Endothelial cell (in vitro differentiated cells): Measurements from ENCODE around the gene KRT17. TPM values are rescaled to one million over a fixed set of nuclear protein-coding genes. Genes with fewer than 3 reads are reported as not detected.

Experiments
- DNase-seq: peaks from one replicate; pipeline ENCODE4 v3.0.0; 2021; ENCODE audit warnings: low spot score
- H3K27ac Mint-ChIP-seq: one replicate; pipeline ENCODE4 v1.8.0; 2021; ENCODE audit warnings: mixed read lengths, inconsistent platforms; ENCODE audit not compliant: unreplicated experiment
- H3K27me3 Mint-ChIP-seq: one replicate; pipeline ENCODE4 v1.8.0; 2021; ENCODE audit warnings: mild to moderate bottlenecking, moderate library complexity, mixed read lengths, inconsistent platforms; ENCODE audit not compliant: unreplicated experiment
- H3K36me3 Mint-ChIP-seq: one replicate; pipeline ENCODE4 v1.8.0; 2021; ENCODE audit warnings: mild to moderate bottlenecking, low read depth, mixed read lengths, inconsistent platforms; ENCODE audit not compliant: unreplicated experiment
- H3K4me1 Mint-ChIP-seq: one replicate; pipeline ENCODE4 v1.8.0; 2021; ENCODE audit warnings: mild to moderate bottlenecking, mixed read lengths, inconsistent platforms; ENCODE audit not compliant: unreplicated experiment
- H3K4me3 Mint-ChIP-seq: one replicate; pipeline ENCODE4 v1.8.0; 2021; ENCODE audit warnings: mild to moderate bottlenecking, mixed read lengths, inconsistent platforms; ENCODE audit not compliant: unreplicated experiment
- H3K9me3 Mint-ChIP-seq: one replicate; pipeline ENCODE4 v1.8.0; 2021; ENCODE audit warnings: mixed read lengths, inconsistent platforms; ENCODE audit not compliant: unreplicated experiment
- total RNA-seq: library from RNA; stranded (reverse); fragmentation: NEBNext Ultra II Directional; extraction: Animal tissue kit (Norgen Biotek cat#: 25700); gene quantifications from one replicate; pipeline ENCODE4 v1.2.1, GENCODE V29; 2021; ENCODE audit not compliant: unreplicated experiment
- TF ChIP-seq, protein P1 (sequence below): fragments of 200-600 bp; sonication (generic); IDR thresholded peaks from one replicate; pipeline ENCODE4 v1.5.0; 2021; ENCODE audit warnings: antibody characterized with exemption; ENCODE audit not compliant: unreplicated experiment

KRT17 gene
- total RNA-seq, 1 donor from 2014 or later: not detected

DNA sequence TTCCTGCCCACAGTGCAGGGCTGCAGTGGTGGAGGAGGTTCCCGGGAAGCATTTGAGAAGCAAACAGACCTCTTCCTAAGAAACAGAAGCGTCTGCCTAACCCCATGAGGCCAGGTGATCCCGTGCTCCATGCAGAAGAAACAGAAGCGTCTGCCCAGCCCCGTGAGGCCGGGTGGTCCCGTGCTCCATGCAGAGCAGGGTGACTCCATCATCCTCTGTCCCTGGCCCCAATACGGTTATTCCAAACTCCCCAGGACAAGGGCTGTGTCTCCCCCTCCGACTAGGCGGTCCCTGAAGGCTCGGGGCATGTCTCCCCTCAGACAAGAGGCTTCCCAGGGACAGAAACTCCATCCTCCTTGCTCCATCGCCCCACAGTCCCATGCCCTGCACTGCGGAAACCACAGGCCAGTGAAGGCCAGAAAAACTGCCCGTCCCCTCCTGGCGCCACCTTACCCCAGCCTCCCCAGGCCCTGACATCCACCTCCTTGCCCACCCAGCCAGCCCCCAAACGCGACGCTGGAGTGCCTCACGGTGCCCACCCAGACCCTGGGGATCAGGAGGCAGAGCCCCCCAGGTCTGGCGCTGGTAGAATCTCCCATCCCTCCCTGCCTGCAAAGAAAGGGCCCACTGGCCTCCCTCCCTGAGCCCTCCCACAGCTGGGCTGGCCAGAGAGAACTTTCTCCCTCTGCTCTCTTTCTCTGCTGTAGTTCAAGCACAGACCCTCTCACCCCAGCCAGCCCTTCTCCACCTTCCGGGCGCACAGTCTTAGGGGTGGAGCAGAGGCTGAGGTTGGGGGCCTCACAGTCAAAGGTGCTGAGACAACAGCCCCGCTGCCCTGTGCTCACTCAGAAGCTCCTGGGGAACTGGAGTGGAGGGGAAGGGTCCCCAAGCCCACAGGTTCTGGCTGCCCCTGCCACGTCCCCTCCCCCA, 30.6 kb upstream of the KRT17 start:
- no peak for DNase-seq
- TF ChIP-seq, protein P1, sequence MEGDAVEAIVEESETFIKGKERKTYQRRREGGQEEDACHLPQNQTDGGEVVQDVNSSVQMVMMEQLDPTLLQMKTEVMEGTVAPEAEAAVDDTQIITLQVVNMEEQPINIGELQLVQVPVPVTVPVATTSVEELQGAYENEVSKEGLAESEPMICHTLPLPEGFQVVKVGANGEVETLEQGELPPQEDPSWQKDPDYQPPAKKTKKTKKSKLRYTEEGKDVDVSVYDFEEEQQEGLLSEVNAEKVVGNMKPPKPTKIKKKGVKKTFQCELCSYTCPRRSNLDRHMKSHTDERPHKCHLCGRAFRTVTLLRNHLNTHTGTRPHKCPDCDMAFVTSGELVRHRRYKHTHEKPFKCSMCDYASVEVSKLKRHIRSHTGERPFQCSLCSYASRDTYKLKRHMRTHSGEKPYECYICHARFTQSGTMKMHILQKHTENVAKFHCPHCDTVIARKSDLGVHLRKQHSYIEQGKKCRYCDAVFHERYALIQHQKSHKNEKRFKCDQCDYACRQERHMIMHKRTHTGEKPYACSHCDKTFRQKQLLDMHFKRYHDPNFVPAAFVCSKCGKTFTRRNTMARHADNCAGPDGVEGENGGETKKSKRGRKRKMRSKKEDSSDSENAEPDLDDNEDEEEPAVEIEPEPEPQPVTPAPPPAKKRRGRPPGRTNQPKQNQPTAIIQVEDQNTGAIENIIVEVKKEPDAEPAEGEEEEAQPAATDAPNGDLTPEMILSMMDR: no peak
- no peak overlapping the region for H3K4me3 Mint-ChIP-seq
- H3K36me3 Mint-ChIP-seq: no peaks in the 10 kb centered on the region
- H3K9me3 Mint-ChIP-seq: no peaks in the 10 kb centered on the region
- H3K4me1 Mint-ChIP-seq: peaks cover 4% of the 10 kb centered on the region
- peaks cover 9% of the 10 kb centered on the region for H3K27me3 Mint-ChIP-seq
- H3K27ac Mint-ChIP-seq: no peak overlapping the region

DNA sequence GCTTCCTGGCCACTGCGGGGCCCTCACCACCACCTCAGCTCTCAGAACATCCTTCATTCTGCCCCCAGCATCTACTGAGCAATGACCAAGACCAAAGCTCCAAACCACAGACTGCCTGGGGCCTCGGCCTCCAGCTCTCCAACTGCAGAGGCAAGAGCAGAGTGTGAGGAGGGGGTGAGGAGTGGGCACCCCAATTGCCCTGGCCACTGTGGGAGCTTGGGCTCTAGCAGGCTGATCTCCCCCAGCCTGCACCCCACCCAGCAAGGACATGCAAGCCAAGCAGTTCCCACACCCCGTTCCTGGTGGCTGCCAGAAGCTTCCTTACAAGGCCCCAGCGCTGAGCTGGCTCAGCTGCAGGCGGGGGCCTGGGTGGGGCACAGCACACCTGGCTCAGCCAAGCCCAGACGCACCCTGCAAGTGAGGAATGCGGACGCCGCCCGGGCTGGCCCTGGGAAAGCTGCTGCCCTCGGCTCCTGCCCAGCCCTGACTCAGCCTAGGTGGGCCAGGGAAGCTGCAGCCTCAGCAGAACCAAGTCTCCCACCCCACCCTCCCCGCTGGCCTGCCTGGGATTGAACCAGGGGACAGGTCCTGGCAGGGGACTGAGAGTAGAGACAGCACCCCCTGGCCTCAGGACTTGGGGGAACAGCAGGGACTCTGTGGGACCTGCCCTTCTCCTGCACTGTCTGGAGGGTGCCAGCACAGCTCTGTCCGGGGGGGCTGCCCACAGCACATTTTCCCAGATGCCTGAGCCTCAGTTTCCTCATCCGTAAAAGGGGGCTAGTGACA, 29.7 kb upstream of the KRT17 start:
- Mint-ChIP-seq H3K27me3 (peaks cover 6% of the 10 kb centered on the region), H3K4me1 (peaks cover 4% of the 10 kb centered on the region), H3K9me3 (no peaks in the 10 kb centered on the region), H3K36me3 (no peaks in the 10 kb centered on the region), H3K27ac (no peak overlapping the region), H3K4me3 (no peak overlapping the region)
- TF ChIP-seq, protein P1: no peak
- no peak for DNase-seq

DNA sequence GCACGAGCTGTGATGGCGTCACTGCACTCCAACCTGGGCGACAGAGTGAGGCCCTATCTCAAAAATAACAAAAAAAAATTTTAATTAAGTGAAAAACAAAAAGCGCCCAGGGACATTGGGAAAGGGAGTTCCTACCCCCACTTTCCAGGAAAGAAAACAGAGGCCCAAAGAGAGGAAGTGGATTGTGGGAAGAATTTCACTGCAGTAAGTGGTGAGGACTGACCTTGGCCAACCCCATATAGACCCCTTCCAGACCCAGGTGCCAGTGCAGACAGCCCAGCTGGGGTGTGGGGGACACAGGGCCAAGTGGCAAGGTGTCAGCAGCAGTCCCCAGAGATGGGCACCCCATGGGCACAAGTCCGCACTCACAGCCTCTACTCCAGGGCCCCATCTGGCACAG, 29.0 kb upstream of the KRT17 start:
- peaks cover 6% of the 10 kb centered on the region for H3K4me1 Mint-ChIP-seq
- H3K4me3 Mint-ChIP-seq: no peak overlapping the region
- TF ChIP-seq, protein P1: no peak
- H3K9me3 Mint-ChIP-seq: no peaks in the 10 kb centered on the region
- DNase-seq: no peak
- H3K27me3 Mint-ChIP-seq: peaks cover 5% of the 10 kb centered on the region
- no peak overlapping the region for H3K27ac Mint-ChIP-seq
- no peaks in the 10 kb centered on the region for H3K36me3 Mint-ChIP-seq

DNA sequence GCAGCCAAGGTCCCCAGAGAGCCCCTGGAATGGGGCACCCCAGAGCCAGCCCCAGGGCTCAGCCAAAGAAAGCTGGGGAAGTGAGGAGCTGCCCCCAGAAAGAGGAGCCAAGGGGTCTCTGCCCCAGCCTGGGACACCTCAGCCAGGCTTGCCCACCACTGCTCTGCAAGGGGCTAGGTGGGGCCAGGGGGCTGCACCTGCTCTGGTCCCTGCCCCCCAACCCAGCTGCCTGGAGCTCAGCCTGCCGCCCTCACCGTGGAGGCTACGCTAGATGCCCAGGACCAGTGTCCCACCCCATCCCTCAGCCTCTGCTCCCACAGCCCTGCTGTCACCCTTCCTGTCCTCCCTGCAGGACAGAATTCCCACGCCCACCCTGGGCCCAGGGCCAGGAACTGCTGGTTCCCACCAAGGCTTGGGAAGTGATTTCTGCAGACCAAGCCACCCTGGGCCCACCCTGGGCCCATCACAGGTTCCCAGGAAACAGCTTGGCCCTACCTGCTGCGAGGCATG, 28.1 kb upstream of the KRT17 start:
- peaks cover 8% of the 10 kb centered on the region for H3K4me1 Mint-ChIP-seq
- TF ChIP-seq, protein P1: no peak
- no peaks in the 10 kb centered on the region for H3K9me3 Mint-ChIP-seq
- H3K4me3 Mint-ChIP-seq: no peak overlapping the region
- no peak overlapping the region for H3K27ac Mint-ChIP-seq
- no peak for DNase-seq
- H3K27me3 Mint-ChIP-seq: peaks cover 2% of the 10 kb centered on the region
- H3K36me3 Mint-ChIP-seq: no peaks in the 10 kb centered on the region
